Measurements from ENCODE around the gene ARHGEF5.
A peak's percentile ranks its signal among the peaks of the same experiment; 100 is the strongest.
"Not testable (repeated sequence)": the region's sequence is repeated elsewhere in the genome, so short reads cannot be mapped to it uniquely, and the experiment has no call there.

ARHGEF5 gene

GRCh38 chr7:144355176-144355822 lies at the start of gene ARHGEF5:
ARHGEF5 (plus strand) TSS chr7:144355402; CDS start chr7:144362670, 7,268 bp downstream.
- not testable (repeated sequence) for DNase-seq

GRCh38 chr7:144309702-144310101 lies 45.5 kb upstream of the ARHGEF5 start:
- DNase-seq, result not testable (repeated sequence)

GRCh38 chr7:144311218-144311617 lies 44.0 kb upstream of the ARHGEF5 start:
- DNase-seq, result not testable (repeated sequence)

- not testable (repeated sequence) for DNase-seq
These were observed 43.2 kb upstream of the ARHGEF5 start, which contains the start of gene OR2A1 for GRCh38 chr7:144311872-144312469. OR2A1 (plus strand) TSS chr7:144312419; CDS start chr7:144318125, 5,706 bp downstream.

- DNase-seq, result not testable (repeated sequence)
These were observed 37.7 kb upstream of the ARHGEF5 start for GRCh38 chr7:144317537-144317936.

- not testable (repeated sequence) for DNase-seq
These were observed 35.7 kb upstream of the ARHGEF5 start for GRCh38 chr7:144319547-144319946.

- DNase-seq, result not testable (repeated sequence)
These were observed 33.5 kb upstream of the ARHGEF5 start for GRCh38 chr7:144321677-144322206.

GRCh38 chr7:144323359-144323758 lies 31.8 kb upstream of the ARHGEF5 start:
- not testable (repeated sequence) for DNase-seq

GRCh38 chr7:144325868-144326267 lies 29.3 kb upstream of the ARHGEF5 start:
- not testable (repeated sequence) for DNase-seq

GRCh38 chr7:144330044-144330443 lies 25.2 kb upstream of the ARHGEF5 start:
- not testable (repeated sequence) for DNase-seq

- DNase-seq, result not testable (repeated sequence)
These were observed 23.8 kb upstream of the ARHGEF5 start for GRCh38 chr7:144331221-144331995.

GRCh38 chr7:144331996-144332288 lies 23.3 kb upstream of the ARHGEF5 start:
- DNase-seq, result not testable (repeated sequence)

GRCh38 chr7:144348625-144349024 lies 6.6 kb upstream of the ARHGEF5 start:
- not testable (repeated sequence) for DNase-seq

GRCh38 chr7:144351667-144352066 lies 3.5 kb upstream of the ARHGEF5 start:
- peak in 1 of 2 donors; percentile 0 for DNase-seq

- DNase-seq, result not testable (repeated sequence)
These were observed 983 bp downstream of the ARHGEF5 start for GRCh38 chr7:144356185-144356584.

- not testable (repeated sequence) for DNase-seq
These were observed 1.7 kb downstream of the ARHGEF5 start for GRCh38 chr7:144356860-144357259.

- not testable (repeated sequence) for DNase-seq
These were observed 6.9 kb downstream of the ARHGEF5 start for GRCh38 chr7:144362061-144362460.

GRCh38 chr7:144365523-144365922 lies 10.3 kb downstream of the ARHGEF5 start:
- not testable (repeated sequence) for DNase-seq

GRCh38 chr7:144367250-144367649 lies 12.0 kb downstream of the ARHGEF5 start:
- not testable (repeated sequence) for DNase-seq

- not testable (repeated sequence) for DNase-seq
These were observed 14.0 kb downstream of the ARHGEF5 start for GRCh38 chr7:144369221-144369620.

- no peak for DNase-seq
These were observed 23.4 kb downstream of the ARHGEF5 start for GRCh38 chr7:144378651-144379050.

- DNase-seq, result no peak
These were observed 24.7 kb downstream of the ARHGEF5 start for GRCh38 chr7:144379776-144380384.

- no peak for DNase-seq
These were observed 28.9 kb downstream of the ARHGEF5 start for GRCh38 chr7:144384071-144384470.

All from inflammatory macrophage treated with lipopolysaccharide for 1 hour (primary cell).